Left lung (tissue), 10 donors: ENCODE data around the gene ENTPD5. TPM values are rescaled to one million over a fixed set of nuclear protein-coding genes. Genes with fewer than 3 reads are reported as not detected.

ENCODE experiments used
- ATAC-seq: fragments of 200-7000 bp; cut with Tn5 transposase; one replicate; pipeline ENCODE4 v1.9.1; 2020; ENCODE audit warnings: moderate library complexity
- DNase-seq, 4 donors: peaks; one replicate each; pipeline ENCODE4 v3.0.0-alpha.2; 2013 to 2020
- H3K27ac ChIP-seq, 2 donors: fragments of 200-600 bp; sonication (generic) in 1 of 2; one replicate each; pipeline versions ENCODE4 v1.5.0 to v1.8.0; 2020 to 2021
- H3K27me3 ChIP-seq, 2 donors: fragments of 200-600 bp; sonication (generic) in 1 of 2; one replicate each; pipeline versions ENCODE4 v1.5.0 to v1.8.0; 2020 to 2021
- H3K36me3 ChIP-seq, 2 donors: fragments of 200-600 bp; sonication (generic) in 1 of 2; one replicate each; pipeline versions ENCODE4 v1.5.0 to v1.8.0; 2020 to 2021
- H3K4me1 ChIP-seq, 2 donors: fragments of 200-600 bp; one replicate each; pipeline ENCODE4 v1.8.0; 2021
- H3K4me3 ChIP-seq, 2 donors: fragments of 200-600 bp; sonication (generic) in 1 of 2; one replicate each; pipeline versions ENCODE4 v1.5.0 to v1.8.0; 2020 to 2021; ENCODE audit warnings: mild to moderate bottlenecking in 1 of 2
- H3K9me3 ChIP-seq, 2 donors: fragments of 200-600 bp; sonication (generic) in 1 of 2; one replicate each; pipeline versions ENCODE4 v1.5.0 to v1.8.0; 2020 to 2021
- CTCF ChIP-seq, 2 donors: fragments of 200-600 bp; sonication (generic) in 1 of 2; IDR thresholded peaks; one replicate each; pipeline versions ENCODE4 v1.5.0 to v1.8.0; 2021; ENCODE audit warnings: antibody characterized with exemption in 2 of 2
- intact Hi-C, 2 donors: fragments of 100-400 bp; cut with DNase I; formaldehyde crosslinking; loops; one replicate each; pipeline versions ENCODE4 v1.11.2 to v1.14.2; 2022
- polyA plus RNA-seq, 6 donors: library from polyadenylated mRNA; unstranded; fragments of 120-200 nt; gene quantifications; one replicate each; pipeline ENCODE4 v1.2.1, GENCODE V29; 2013; ENCODE audit not compliant: insufficient read length in 6 of 6
- total RNA-seq, 2 donors: library from RNA; stranded (reverse); fragmentation: NEBNext Ultra II Directional; extraction: Animal tissue kit (Norgen Biotek cat#: 25700); gene quantifications; one replicate each; pipeline ENCODE4 v1.2.1, GENCODE V29; 2021
- donor health status: DM: no; HTN: yes; CAD: no.
- donor health status: DM: no; HTN: no; CAD: no.

The ENTPD5 gene
- total and polyA plus RNA-seq, 8 donors: 16.0 to 18.7 (median 17.9) TPM

- ATAC-seq (no peak), DNase-seq (no peak)
- Histone ChIP-seq H3K4me1 (no peaks in the 10 kb centered on the region), H3K27ac (no peak overlapping the region), H3K36me3 (peaks cover 0 to 85% of the 10 kb centered on the region in 2 donors), H3K9me3 (no peaks in the 10 kb centered on the region), H3K27me3 (no peaks in the 10 kb centered on the region), H3K4me3 (no peak overlapping the region)
- intact Hi-C loops: no loop called here
- no peak for TF ChIP-seq CTCF (IDR thresholded peaks at IDR 0.05)
These were observed 57.9 kb downstream of the ENTPD5 start for GRCh38 chr14:73961192-73961591.

DNA sequence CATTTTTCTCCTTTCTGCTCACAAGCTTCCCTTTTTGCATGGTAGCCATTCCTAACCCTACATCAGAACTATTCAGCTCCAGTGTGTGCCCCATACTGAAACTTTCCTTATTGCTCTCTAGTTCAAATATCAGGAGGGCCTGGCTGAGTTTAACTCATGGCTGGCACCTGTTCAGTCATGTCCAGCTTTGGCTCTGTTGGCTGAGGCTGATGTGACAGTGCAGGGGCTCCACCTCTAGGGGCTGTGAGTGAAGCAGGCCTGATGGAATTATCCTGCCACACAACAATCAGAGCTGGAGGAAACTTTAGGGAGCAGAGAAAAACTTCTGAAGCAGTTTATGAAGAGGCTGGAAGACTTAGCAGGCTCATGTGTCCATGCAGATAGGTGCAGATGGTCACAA is 60.5 kb downstream of the ENTPD5 start:
- H3K27ac ChIP-seq: no peak overlapping the region
- no peak overlapping the region for H3K4me3 ChIP-seq
- H3K27me3 ChIP-seq: no peaks in the 10 kb centered on the region
- no peaks in the 10 kb centered on the region for H3K4me1 ChIP-seq
- H3K36me3 ChIP-seq: peaks cover 0 to 98% of the 10 kb centered on the region in 2 donors
- intact Hi-C loops: no loop called here
- H3K9me3 ChIP-seq: no peaks in the 10 kb centered on the region
- no peak for TF ChIP-seq CTCF (IDR thresholded peaks at IDR 0.05)
- DNase-seq (no peak), ATAC-seq (no peak)

- peaks cover 0 to 72% of the 10 kb centered on the region in 2 donors for H3K36me3 ChIP-seq
- no peak for TF ChIP-seq CTCF (IDR thresholded peaks at IDR 0.05)
- no peak overlapping the region for H3K4me3 ChIP-seq
These were observed 63.4 kb downstream of the ENTPD5 start for GRCh38 chr14:73955674-73956073.

GRCh38 chr14:73953731-73954130 is 65.4 kb downstream of the ENTPD5 start:
- no peak for TF ChIP-seq CTCF (IDR thresholded peaks at IDR 0.05)
- Histone ChIP-seq H3K4me3 (no peak overlapping the region), H3K36me3 (peaks cover 0 to 53% of the 10 kb centered on the region in 2 donors), H3K4me1 (peaks cover 5 to 13% of the 10 kb centered on the region in 2 donors), H3K27ac (no peak overlapping the region), H3K9me3 (no peaks in the 10 kb centered on the region), H3K27me3 (no peaks in the 10 kb centered on the region)
- DNase-seq (no peak), ATAC-seq (no peak)
- intact Hi-C loops: no loop called here

More at GRCh38 chr14:73955674-73956073, 63.4 kb downstream of the ENTPD5 start:
- ATAC-seq: no peak
- Histone ChIP-seq H3K27me3 (no peaks in the 10 kb centered on the region), H3K9me3 (no peaks in the 10 kb centered on the region), H3K27ac (no peak overlapping the region), H3K4me1 (peaks cover 5 to 6% of the 10 kb centered on the region in 2 donors)
- DNase-seq: no peak
- intact Hi-C loops: no loop called here

DNA sequence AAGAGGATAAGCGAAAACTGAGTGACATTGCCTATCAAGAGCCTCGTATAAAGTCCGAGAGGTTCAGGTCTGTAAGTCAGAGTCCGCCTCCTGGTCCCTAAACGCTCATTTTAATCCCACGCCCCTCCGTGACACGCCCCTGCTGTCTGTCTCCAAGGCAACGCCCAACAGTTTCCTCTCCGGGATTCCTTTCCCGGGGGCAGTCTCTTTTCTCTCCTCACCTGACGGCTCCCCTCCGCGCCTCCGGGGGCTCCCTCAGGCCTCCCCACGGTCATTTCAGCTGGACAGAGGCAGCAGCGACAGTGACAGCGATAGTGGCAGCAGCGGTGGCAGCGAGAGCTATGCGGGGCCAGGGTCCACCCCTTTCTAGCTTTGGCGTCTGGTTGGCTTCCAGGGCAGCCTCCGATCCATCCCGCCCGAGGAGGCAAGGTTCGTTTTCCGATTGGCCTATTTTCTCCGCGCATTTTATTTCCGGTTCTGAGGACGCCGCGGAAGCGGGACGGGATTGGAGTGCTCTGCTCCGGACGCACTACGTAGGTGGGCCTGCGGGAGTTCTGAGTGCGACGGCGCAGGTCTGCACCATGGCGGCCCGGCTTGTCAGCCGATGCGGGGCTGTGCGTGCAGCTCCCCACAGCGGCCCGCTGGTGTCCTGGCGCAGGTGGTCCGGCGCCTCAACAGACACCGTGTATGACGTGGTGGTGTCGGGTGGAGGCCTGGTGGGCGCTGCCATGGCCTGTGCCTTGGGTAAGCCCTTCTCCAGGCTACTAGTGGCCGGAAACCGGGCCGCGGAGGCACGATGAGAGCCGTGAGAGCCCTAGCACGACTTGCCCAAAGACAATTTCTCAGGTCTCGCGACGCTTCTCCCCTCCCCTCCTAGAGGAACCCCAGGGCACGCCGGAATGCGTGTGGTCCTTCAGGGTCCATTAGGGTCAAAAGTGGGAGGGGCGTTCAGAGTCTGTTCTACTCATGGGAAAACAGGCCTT is 69.0 kb downstream of the ENTPD5 start, which contains the start of the genes COQ6 and FAM161B:
COQ6 (plus strand) TSS at position 551 of the 983 bp plus-strand sequence; CDS start at position 582, 31 bp downstream.
FAM161B (minus strand) TSS at position 343 of the 983 bp plus-strand sequence; CDS start at position 275, 68 bp downstream.
- peak; percentile 97 for ATAC-seq
- Histone ChIP-seq H3K27me3 (no peaks in the 10 kb centered on the region), H3K4me3 (peak within 1 kb of the TSS; percentile 54 to 82), H3K9me3 (no peaks in the 10 kb centered on the region), H3K36me3 (peaks cover 0 to 21% of the 10 kb centered on the region in 2 donors), H3K4me1 (peaks cover 5 to 13% of the 10 kb centered on the region in 2 donors), H3K27ac (peak within 1 kb of the TSS; percentile 84 to 90)
- peak; percentile 94 to 98 (median 96) for DNase-seq
- no peak for TF ChIP-seq CTCF (IDR thresholded peaks at IDR 0.05)
- intact Hi-C loops: no loop called here
